Tibial nerve (tissue), 4 donors: ENCODE measurements around the gene MANEAL.

ENCODE experiments used
- EP300 ChIP-seq, 2 donors: sonication (generic); formaldehyde crosslinking; IDR thresholded peaks; one replicate each; pipeline ENCODE4 v1.6.1; 2017; ENCODE audit warnings: antibody characterized with exemption in 2 of 2, mild to moderate bottlenecking in 1 of 2
- POLR2A ChIP-seq, 2 donors: fragments of 450-650 bp; IDR thresholded peaks; one replicate each; pipeline ENCODE4 v1.6.1; 2017; ENCODE audit warnings: antibody characterized with exemption in 2 of 2, mild to moderate bottlenecking in 2 of 2, moderate library complexity in 2 of 2
- TF ChIP-seq, protein P1 (sequence below), 5 experiments: fragments of 200-600 bp in 3 of 5; fragments of 450-650 bp in 2 of 5; sonication (generic) in 3 of 5; IDR thresholded peaks; one replicate each; pipeline ENCODE4 v1.5.1; 2016 to 2019; ENCODE audit warnings: antibody characterized with exemption in 5 of 5, mild to moderate bottlenecking in 3 of 5, moderate library complexity in 2 of 5

DNA sequence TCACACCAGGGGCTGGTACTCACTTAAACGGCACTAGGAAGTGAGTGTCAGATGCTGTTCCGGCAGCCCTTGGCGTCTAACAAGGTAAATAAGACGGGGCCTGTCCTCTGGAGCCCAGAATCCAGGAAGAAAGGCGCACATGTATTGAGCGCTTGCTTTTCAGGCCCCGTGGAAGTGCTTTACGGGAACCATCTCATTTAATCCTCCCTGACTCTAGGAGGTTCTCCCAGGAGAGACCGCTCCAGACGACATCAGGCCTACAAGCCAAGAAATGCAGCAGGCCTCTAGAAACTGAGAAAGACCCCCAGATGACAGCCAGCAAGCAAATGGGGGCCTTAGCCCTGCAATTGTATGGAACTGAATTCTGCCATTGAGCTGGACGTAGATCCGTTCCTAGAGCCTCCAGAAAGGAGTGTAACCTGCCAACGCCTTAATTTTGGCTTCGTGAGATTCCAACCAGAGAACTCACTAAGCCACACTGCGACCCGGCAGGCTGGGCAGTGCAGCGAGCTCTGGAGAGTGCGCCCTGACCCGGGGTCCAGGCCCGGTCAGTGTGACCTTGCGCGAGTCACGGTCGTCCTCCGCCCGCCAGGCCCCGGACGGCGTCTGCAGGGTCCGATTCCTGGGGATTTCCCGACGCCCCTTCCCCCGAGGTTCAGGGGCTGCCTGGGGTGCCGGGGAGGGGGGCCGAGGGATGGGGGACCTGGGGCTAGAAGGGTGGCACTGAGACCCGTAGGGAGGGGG is 532 bp upstream of the MANEAL start:
- TF ChIP-seq, protein P1, sequence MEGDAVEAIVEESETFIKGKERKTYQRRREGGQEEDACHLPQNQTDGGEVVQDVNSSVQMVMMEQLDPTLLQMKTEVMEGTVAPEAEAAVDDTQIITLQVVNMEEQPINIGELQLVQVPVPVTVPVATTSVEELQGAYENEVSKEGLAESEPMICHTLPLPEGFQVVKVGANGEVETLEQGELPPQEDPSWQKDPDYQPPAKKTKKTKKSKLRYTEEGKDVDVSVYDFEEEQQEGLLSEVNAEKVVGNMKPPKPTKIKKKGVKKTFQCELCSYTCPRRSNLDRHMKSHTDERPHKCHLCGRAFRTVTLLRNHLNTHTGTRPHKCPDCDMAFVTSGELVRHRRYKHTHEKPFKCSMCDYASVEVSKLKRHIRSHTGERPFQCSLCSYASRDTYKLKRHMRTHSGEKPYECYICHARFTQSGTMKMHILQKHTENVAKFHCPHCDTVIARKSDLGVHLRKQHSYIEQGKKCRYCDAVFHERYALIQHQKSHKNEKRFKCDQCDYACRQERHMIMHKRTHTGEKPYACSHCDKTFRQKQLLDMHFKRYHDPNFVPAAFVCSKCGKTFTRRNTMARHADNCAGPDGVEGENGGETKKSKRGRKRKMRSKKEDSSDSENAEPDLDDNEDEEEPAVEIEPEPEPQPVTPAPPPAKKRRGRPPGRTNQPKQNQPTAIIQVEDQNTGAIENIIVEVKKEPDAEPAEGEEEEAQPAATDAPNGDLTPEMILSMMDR (IDR thresholded peaks at IDR 0.05): no peak
- TF ChIP-seq EP300 (IDR thresholded peaks at IDR 0.05) (no peak), POLR2A (IDR thresholded peaks at IDR 0.05) (no peak)
